CD4-positive, alpha-beta T cell treated with Interleukin-6 for 4 hours (primary cell): ENCODE data around the gene PRKAG2.
"Not testable (repeated sequence)": the region's sequence is repeated elsewhere in the genome, so short reads cannot be mapped to it uniquely, and the experiment has no call there.

Source experiments
- DNase-seq: peaks from one replicate; pipeline ENCODE4 v3.0.0-alpha.2; 2020; ENCODE audit warnings: mixed read lengths

PRKAG2 gene

GRCh38 chr7:151568956-151569940 lies 307.7 kb downstream of the PRKAG2 start:
- no peak for DNase-seq

- no peak for DNase-seq
These were observed 310.0 kb downstream of the PRKAG2 start for GRCh38 chr7:151566897-151567320.

- DNase-seq: no peak
These were observed 311.4 kb downstream of the PRKAG2 start for GRCh38 chr7:151565541-151565940.

DNA sequence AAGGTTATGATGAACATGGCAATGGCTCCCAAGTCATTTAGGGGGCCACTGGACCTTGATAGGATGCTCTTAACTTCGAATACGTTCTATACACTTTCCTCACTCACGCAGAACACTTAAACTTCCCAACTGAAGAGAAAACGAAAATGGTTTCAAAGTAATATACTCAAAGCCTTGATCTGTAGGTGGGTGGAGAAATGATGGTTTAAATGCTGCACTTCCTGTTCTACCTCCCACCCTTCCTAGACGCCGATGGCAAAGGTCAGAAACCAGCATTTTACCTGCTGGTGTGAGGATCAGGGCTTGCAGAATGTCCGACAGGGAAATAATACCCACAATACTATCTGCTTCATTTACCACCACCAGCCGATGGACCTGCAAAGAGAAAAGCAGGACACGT lies 316.7 kb downstream of the PRKAG2 start:
- no peak for DNase-seq

DNA sequence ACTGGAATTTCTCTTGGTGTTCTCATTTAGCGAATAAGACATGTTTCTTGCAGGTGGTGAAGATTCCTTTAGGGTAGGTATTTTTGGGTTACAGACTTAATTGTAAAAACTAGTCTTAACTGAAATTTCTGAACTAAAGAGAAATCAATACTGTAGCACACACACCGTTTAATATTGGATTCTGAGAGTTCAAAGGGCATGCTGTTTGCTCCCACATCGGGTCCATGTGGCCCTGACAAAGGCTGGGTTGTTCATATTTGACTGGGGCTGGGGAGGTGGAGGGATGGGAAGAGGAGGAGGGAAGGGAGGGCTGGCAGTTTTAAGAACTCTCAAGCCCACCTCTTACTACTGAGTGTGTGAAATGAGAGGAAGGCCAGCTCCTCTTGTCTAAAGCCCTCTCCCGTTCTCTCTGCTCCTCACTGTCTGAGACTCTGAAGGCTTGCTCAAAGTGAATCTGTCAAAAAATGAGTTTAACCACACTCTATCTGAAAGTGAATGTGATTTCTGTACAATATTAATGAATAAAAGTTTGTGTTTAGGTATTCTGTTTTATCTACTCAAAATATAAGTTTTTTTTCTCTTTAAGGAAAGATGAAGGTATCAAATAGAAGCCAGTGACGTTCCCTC lies 317.2 kb downstream of the PRKAG2 start:
- no peak for DNase-seq

DNA sequence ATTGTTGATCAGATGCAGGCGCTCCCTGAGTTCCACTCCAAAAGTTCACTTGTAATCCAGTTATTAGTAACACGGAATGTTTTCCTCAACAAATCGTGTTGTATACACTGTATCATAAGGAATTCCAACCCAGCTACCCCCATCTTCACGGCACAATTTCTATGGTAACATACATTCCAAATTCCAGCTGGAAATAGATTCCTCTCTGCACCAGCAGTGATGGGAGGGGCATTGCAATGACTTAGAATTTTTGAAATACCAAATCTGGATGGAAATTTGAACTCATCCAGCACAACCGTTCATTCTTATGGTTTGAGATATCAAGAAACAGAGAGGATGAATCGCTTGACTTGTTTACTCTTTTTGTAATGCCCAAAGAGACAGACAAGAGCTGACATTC lies 318.3 kb downstream of the PRKAG2 start:
- DNase-seq: no peak

- DNase-seq: no peak
These were observed 320.3 kb downstream of the PRKAG2 start for GRCh38 chr7:151556592-151556991.

DNA sequence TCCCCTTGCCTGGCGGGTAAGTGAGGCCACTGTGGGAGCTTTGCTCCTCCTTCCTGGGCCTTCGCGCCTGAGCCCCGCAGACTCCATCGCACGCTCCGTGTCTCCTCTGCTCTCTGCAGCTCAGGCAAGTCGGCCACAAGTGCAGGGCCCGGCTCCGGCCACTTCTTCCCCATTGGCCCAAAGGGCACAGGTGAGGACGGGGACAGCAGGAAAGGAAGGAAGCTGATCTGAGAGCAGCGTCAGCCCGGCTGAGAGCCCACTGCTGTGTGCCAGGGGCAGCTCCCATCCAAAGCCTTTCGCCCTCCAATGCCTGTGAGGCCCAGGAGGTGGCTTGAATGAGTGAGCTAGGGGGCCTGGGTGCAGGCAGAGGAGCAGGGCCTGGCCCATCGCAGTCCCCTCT lies 323.6 kb downstream of the PRKAG2 start:
- DNase-seq: no peak

DNA sequence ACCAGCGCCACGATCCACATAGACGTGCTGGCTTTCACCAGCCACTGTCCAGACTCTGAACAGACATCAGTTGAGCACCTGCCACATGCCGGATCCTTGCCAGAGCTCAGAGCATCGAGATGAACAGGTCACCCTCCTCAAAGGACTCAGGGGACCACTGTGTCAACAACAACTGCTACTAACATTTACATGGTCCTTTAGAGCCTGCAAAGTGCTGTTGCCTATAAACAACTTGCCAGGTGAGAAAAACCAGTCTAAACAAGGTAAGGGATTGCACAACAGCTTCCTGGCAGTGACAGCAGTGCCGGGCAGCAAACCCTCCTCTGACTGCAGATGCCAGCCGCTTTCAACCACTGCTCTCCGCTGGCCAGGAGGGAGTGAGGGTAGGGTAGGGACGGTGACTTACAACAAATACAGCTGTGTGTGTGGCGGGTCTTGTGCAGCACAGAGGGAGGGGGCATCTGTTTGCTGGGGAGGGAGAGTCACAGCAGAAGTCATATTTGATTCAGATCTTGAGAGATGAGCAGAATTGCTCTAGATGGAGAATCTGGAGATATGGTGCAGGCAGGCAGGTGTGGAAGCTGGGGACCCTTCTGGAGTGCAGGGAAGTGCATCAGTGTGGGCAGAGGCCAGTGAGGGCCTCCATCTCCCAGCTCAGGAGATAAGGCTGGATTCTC lies 324.4 kb downstream of the PRKAG2 start:
- no peak for DNase-seq

DNA sequence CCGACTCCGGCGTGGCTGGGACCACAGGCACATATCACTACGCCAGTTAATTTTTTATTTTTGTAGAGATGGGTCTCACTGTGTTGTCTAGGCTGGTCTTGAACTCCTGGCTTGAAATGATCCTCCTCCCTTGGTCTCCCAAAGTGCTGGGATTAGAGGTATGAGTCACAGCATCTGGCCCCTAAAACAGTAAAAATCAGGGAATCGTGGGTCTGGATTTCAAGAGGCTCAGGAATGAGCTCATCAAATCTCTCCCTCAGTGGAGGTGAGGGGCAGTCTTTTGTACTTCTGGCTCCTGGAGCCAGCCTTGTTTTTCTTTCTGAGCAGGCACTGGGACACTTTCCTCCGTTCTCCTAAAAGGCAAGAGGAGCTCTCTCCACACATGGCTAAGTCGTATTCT lies 325.1 kb downstream of the PRKAG2 start:
- DNase-seq: no peak

DNA sequence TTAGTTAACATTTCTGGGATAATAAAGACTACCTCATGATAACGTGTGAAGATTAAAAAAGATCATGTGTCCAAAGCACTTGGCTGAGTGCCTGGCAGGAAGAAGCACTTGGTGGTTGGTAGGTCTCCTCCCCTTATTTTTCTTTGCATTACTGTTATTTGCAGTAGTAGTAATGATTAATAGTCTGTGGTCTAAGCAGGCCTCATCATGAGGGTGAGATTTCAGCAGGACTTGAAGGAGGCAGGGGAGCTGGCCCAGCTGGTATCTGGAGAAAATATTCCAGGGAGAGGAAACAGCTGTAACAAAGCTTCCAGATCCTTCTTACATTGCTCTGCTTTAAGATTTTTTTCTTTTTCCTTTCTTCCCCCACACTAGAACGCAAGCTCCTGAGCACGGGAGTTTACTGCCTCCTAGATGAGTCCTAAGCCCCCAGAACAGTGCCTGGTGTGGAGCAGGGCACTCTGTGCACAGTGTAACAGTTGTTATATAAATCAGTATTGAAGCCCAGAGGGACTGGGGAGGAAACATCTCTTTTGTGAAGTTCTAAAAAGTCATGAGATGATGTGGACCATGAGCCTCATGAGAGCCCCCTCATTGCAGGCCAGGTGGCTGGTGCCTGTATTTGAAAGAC lies 326.1 kb downstream of the PRKAG2 start:
- DNase-seq: no peak

GRCh38 chr7:151549644-151550043 lies 327.3 kb downstream of the PRKAG2 start:
- no peak for DNase-seq

DNA sequence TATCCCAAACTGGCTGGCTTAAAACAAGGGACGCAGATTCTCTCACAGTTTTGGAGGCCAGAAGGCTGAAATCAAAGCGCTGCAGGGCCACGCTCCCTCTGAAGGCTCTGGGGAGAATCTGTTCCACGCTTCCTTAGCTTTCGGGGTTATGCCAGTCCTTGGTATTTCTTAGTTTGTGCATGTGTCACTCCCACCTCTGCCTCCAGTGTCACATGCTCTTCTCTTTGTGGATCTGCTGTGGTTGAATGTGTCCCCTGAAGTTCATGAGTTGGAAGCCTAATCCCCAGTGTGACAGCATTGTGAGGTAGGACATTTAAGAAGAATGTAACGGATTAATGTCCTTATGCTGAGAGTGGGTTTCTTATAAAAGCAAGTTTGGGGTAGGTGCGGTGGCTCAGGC lies 327.8 kb downstream of the PRKAG2 start:
- DNase-seq: no peak

DNA sequence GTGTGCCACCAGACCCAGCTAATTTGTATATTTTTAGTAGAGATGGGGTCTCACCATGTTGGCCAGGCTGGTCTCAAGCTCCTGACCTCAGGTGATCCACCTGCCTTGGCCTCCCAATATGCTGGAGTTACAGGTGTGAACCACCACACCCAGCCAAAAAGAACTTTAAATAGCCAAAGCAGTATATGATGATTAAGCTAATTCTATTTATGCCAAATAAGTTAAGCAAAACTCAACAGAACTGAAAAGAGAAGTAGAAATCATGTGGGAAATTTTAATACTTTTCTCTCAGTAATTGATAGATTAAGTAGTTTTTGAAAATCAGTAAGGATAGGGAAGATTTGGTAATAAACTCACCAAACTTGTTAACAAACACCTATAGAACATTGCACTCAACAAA lies 332.7 kb downstream of the PRKAG2 start:
- no peak for DNase-seq

- no peak for DNase-seq
These were observed 334.2 kb downstream of the PRKAG2 start for GRCh38 chr7:151542606-151543130.

GRCh38 chr7:151541709-151542499 lies 335.0 kb downstream of the PRKAG2 start:
- DNase-seq: no peak

DNA sequence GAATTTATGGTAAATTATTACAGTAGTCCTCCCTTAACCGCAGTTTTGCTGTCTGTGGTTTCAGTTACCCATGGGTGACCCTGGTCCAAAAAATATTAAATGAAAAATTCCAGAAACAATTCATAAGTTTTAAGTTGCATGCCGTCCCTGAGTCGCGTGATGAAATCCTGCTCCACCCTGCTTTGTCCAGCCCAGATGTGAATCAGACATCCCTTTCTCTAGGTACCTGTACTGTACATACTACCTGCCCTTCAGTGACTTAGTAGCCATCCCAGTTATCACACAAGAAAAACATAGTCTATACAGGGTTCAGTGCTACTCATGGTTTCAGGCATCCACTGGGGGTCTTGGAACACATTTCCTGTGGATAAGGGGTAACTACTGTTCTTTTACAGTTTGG lies 336.8 kb downstream of the PRKAG2 start:
- no peak for DNase-seq

DNA sequence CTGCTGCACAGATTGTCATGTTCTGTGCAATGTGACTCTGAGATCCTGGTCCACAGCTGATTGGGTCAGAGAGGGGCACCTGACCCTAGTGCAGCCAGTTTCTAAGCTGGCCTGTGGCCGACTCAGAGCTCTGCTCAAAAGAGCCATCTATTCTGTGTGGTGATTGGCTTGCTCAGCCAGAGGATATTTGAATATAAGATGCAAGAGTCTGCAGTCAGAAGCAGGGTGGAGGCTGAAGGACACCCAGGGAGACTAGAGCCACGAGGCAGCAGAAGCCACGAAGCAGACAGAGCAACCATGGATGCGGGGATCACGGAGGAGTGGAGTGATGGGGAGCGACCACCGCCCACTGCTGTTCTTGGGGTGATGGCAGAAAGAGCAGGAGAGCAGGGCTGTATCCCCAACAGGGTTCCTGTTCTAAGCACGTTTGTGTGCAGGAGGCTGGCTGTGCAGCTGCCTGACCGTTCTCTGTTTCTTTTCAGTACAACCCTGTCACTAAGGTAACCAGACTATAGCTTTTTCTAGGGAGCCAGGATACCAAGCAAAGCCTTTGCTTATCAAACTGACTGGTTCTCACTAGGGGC lies 337.7 kb downstream of the PRKAG2 start:
- DNase-seq: no peak

DNA sequence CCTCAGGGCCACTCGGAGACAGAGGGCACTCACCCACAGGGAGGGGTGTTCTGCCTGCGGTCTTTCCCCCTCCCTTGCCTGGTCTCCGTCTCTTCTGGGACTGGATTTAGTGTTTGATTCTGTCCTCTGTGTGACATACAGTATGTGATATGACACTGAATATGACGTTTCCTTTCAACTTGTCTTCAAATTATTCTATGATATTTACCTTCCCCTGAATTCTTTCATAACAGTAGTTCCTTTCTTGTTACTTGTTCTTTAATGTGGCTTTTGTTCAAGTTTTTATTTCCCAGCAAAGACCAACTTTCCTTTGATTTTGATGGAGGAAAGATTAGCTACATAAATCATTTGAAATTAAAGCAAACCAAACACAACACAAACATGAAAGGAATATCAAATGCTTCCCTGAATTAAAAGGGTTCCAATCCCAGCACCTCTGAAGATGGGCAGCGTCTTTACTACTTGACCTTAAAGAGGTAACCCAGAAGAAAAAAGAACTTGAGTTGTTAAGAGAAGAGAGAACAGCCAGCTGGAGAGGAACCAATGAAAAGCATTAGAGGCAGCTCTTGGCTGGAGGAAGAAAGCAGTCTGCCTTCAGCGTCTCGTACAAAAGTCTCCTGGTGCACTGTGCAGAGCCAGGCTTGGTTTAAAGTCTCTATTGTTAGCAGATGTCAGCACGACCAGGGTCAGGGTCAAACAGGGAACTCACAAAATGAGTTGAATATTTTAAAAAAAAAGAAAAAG lies 338.9 kb downstream of the PRKAG2 start:
- DNase-seq: no peak

DNA sequence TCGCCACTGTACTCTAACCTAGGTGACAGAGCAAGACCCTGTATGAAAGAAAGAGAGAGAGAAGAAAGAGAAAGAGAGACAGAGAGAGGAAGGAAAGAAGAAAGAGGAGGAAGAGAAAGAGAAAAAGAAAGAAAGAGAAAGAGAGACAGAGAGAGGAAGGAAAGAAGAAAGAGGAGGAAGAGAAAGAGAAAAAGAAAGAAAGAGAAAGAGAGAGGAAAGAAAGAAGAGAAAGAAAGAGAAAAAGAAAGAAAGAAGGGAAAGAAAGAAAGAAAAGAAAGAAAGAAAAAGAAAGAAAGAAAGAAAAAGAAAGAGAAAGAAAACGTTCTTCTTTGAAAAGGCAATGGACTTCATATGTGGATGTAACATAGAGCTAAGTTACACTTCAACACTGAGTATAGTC lies 340.7 kb downstream of the PRKAG2 start:
- not testable (repeated sequence) for DNase-seq

- no peak for DNase-seq
These were observed 347.1 kb downstream of the PRKAG2 start for GRCh38 chr7:151529842-151530241.
